PC-9 (cell line): ENCODE results near the gene KCNQ5.

Source experiments
- CTCF ChIP-seq: fragments of 200-600 bp; sonication (generic); conservative IDR thresholded peaks from 2 replicates; pipeline ENCODE4 v1.6.1; 2017; ENCODE audit warnings: mixed run types, antibody characterized with exemption, mild to moderate bottlenecking, moderate library complexity
- EZH2 ChIP-seq: fragments of 200-600 bp; sonication (generic); IDR thresholded peaks from 2 replicates; pipeline ENCODE4 v1.8.0; 2017; ENCODE audit warnings: antibody characterized with exemption, low read depth

DNA sequence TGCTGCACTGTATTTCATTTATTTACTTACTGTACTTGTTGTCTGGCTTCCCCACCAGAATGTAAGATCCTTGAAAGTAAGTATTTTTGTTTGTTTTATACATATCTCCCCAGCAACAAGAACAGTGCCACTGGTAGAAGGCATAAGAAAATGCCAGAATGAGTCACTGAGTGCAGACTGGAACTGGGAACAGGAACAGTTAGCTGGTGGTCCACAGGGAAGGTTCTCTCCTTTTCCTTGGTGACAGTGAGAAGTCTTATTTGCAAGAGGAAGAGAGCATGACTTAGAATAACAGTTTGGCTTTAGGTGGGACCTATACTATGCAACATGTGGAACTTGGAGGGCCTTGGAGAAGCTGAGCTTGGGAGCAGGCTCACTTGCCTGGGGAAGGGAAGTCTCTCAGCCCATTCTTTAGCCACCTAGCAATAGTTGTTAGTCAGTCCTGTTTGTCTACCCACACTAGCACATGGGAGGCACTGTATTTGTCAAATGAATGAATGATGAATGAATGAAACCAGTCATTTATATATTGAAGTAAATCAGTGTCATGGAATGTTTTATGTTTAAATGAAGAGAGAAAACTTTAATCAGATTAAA, 203.5 kb downstream of the KCNQ5 start:
- TF ChIP-seq CTCF (no peak), EZH2 (no peak)
